22Rv1 (cell line): ENCODE results near the gene POLA1.
"Not testable (repeated sequence)": the region's sequence is repeated elsewhere in the genome, so short reads cannot be mapped to it uniquely, and the experiment has no call there.

ENCODE experiments used
- H3K27ac ChIP-seq: fragments of 450-650 bp; 2 replicates; pipeline ENCODE4 v1.5.1; 2017
- ZFX ChIP-seq: fragments of 450-650 bp; IDR thresholded peaks from 2 replicates; pipeline ENCODE4 v1.6.1; 2017; ENCODE audit warnings: antibody characterized with exemption, borderline replicate concordance
- TF ChIP-seq, protein P1 (sequence below): fragments of 450-650 bp; IDR thresholded peaks from 2 replicates; pipeline ENCODE4 v1.5.1; 2017; ENCODE audit warnings: mild to moderate bottlenecking

Gene POLA1

DNA sequence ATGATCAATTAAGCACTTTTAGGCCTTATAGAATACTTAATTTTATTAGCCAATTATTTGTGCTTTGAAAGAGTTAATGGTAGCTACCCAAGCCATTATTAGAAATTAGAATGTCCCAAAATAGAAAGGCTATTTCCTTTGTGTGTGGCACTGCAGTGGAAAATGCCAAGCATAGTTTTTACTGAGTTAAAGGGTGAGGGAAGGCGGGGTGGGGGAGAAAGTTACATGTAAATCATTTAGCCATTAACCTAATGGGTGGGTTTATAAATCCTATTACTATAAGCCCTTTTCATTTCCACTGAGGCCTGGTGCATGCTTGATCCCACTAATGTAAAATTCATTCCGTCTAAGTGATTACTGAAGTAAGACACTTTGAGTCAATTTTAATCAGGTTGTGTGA, 105.8 kb downstream of the POLA1 start:
- no peak for TF ChIP-seq ZFX
- TF ChIP-seq, protein P1, sequence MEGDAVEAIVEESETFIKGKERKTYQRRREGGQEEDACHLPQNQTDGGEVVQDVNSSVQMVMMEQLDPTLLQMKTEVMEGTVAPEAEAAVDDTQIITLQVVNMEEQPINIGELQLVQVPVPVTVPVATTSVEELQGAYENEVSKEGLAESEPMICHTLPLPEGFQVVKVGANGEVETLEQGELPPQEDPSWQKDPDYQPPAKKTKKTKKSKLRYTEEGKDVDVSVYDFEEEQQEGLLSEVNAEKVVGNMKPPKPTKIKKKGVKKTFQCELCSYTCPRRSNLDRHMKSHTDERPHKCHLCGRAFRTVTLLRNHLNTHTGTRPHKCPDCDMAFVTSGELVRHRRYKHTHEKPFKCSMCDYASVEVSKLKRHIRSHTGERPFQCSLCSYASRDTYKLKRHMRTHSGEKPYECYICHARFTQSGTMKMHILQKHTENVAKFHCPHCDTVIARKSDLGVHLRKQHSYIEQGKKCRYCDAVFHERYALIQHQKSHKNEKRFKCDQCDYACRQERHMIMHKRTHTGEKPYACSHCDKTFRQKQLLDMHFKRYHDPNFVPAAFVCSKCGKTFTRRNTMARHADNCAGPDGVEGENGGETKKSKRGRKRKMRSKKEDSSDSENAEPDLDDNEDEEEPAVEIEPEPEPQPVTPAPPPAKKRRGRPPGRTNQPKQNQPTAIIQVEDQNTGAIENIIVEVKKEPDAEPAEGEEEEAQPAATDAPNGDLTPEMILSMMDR = no peak
- no peak overlapping the region for H3K27ac ChIP-seq

GRCh38 chrX:24805201-24805600, 111.5 kb downstream of the POLA1 start:
- TF ChIP-seq, protein P1 = no peak
- TF ChIP-seq ZFX = no peak

DNA sequence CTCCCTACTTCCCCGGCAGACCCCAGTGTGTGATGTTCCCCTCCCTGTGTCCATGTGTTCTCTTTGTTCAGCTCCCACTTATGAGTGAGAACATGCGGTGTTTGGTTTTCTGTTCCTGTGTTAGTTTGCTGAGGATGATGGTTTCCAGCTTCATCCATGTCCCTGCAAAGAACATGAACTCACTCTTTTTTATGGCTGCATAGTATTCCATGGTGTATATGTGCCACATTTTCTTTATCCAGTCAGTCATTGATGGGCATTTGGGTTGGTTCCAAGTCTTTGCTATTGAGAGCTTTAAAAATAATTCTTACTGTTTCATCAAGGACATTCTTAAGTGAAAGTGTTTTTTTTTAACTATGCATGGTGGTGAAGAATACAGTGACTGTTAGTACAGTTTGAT, 126.1 kb downstream of the POLA1 start:
- H3K27ac ChIP-seq = not testable (repeated sequence)

More at GRCh38 chrX:24805201-24805600, 111.5 kb downstream of the POLA1 start:
- H3K27ac ChIP-seq = no peak overlapping the region

DNA sequence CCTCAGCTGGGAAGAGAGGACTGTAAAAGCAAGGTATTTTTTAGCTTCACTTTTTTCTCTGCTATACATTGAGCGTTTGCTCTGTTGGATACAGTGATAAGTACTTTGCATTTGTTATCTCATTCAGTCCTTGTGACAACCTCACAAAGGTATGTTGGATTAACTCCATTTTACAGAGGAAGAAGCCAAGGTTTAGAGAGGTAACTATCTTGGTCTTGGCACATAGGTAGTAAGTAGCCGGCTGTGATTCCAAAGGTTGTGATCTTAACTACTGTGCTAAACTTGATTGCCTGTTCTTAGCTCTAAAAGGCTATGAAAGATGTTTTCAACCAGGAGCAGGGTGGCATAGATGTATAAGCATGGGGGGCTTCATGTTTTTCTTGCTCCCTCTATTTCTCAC, 134.4 kb downstream of the POLA1 start:
- TF ChIP-seq, protein P1 = no peak
- TF ChIP-seq ZFX = no peak
- H3K27ac ChIP-seq = no peak overlapping the region

GRCh38 chrX:24828600-24828999, 134.9 kb downstream of the POLA1 start:
- TF ChIP-seq, protein P1 = no peak
- TF ChIP-seq ZFX = no peak
- H3K27ac ChIP-seq = no peak overlapping the region

DNA sequence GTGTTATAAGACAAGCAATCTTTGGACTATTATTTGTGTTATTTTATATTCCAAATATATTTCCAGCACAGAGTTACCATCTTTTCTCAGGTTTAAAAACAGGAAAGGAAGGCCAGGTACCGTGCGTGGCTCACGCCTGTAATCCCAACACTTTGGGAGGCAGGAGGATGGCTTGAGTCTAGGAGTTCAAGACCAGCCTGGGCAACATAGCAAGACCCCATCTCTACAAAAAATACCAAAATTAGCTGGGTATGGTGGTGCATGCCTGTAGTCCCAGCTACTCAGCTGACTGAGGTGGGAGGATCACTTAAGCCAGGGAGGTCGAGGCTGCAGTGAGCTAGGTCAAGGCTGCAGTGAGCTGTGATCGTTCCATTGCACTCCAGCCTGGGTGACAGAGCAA, 140.0 kb downstream of the POLA1 start:
- H3K27ac ChIP-seq = no peak overlapping the region
- TF ChIP-seq, protein P1 = no peak
- no peak for TF ChIP-seq ZFX

DNA sequence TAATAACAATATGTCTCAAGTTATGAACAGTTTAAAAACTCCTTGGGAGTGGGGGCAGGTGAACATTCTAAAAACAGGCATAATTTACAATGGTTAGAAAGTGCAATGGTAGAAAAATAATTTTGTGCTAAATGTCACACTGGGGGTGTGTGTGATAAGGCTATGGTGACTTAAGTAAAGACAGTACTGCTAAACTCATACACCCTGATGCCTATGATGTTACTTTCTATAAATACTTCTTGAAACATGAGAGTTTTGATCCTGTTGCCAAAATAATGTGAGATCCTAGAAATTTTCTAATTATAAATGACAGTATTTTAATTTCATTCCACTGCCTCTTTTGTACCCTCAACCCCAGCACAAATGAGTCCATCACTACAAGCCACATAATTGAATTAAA, 144.2 kb downstream of the POLA1 start:
- H3K27ac ChIP-seq = no peak overlapping the region
- no peak for TF ChIP-seq ZFX
- TF ChIP-seq, protein P1 = no peak

DNA sequence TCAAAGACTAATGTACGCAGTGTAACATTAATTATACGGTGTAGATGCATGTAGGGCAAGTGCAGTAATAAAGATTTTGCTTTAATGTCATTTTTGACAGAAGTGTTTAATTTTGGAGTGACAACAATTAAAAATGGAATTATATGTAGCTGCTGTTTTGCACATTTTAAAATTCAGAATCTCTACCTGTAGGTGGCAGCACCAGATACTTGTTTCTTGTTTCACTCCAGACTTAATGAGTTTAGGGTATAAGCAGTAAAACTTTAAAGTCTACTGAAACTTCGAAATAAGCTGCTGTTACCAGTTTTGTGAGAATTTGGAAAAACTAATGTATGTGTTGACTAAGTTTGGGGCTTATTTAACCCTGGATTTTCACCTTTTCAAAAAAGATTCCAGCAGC, 144.9 kb downstream of the POLA1 start:
- no peak for TF ChIP-seq ZFX
- TF ChIP-seq, protein P1 = peak; percentile 57
- no peak overlapping the region for H3K27ac ChIP-seq
